HG03460 (cell line): ENCODE data around the gene FCRL6.

Experiments
- ATAC-seq: cut with Tn5 transposase; IDR thresholded peaks from one replicate; pipeline ENCODE4 v1.9.1; 2021; ENCODE audit not compliant: unreplicated experiment

FCRL6 gene

DNA sequence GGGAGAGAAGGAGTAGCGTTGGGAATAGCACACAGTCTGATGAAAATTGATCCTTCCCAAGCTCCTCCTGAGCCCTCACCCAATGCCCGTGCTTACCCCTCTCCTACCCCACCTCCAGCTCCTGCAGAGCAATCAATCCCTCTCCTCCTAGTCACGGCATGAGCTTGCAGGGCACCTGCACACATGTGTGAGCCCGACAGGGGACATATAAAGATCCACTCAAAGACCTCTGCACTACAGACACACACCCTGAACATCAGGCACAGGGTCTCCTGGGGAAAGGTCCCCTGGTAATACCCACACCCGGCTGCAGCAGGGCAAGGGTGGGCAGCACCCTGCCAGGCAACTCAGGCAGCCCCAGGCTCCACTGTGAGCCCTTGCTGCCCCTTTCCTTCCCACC lies 59.9 kb downstream of the FCRL6 start:
- no peak for ATAC-seq

DNA sequence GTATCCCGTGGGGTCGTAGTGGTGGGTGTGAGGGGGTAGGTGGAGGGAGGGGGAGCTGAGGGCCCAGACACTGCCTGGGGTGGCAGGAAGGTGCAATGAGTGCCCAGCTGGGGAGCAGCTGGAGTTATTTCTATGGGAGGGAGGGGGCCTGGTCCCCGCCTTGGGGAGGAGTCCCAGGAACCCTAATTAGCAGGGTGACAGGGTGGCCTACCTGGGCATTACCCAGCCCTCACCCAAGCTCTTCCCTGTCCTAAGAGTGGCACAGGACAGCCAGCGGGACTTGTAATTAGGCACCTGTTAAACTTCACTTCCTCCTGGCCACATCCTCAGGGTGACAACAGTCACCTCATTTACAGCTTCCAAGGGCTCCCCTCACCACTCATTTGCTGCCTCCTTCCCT lies 60.4 kb downstream of the FCRL6 start, which contains the start of gene VSIG8:
VSIG8 (minus strand) TSS at position 101 of the 400 bp plus-strand sequence. CDS start 136 bp downstream, outside the sequence.
- no peak for ATAC-seq

DNA sequence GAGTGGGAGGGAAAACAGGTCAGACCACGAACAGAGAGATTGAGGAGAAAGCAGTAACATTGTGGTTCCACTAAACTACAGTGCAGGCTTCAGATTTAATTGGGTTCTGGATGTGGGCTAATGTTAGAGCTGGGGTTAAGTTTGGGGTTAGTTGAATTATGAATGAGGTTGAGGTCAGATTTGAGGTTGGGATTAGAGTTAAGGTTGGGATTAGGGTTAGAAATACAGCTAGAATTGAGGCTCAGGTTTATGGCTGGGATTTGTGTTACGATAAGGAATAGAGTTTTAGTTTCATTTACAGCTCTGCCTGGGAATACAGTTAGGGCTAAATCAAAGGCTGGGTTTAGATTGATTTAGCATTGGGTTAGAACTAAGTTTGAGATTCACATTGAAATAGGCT lies 62.1 kb downstream of the FCRL6 start:
- no peak for ATAC-seq
